Measurements from ENCODE around the gene FGD6.
"Not testable (repeated sequence)": the region's sequence is repeated elsewhere in the genome, so short reads cannot be mapped to it uniquely, and the experiment has no call there.

FGD6 gene

DNA sequence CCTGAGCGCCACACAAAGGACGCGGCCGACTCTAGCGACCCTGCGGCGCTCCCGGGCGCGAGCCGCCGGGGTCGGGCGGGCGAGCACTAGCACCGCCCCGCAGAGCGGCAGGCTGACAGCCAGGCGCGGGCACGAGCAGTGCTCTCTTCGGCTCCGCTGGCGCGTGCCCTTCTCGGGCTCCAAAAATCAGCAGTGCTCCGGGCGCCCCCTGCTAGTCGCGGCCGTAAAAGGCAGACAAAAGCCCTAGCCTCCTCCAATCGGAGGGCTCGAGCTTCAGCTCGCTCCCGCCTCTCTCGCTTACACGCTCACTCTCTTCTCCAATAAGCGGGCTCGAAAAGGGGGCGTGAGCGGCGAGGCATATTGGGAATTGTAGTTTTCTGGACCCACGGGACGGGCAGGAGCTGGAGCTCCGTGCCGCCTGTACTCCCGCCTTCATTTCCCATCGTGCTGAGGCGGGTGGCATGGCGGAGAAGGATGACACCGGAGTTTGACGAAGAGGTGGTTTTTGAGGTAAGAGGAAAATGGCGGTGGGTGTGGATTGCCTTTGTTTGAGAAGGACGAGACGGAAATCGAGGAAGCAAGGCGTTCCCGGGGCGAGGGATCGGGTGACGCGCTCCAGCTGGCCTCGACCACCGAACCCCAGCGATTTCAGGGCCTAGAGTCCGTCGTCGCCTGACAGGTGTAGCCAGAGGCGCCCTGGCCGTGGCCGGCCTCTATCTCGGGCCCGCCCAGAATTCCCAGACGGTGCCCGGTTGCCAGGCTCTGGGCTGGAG, at the start of gene FGD6, which contains the start of gene VEZT:
Gene FGD6, minus strand, starts transcription at position 91 of the 773 bp plus-strand sequence. CDS start 227 bp downstream, outside the sequence.
Gene VEZT, plus strand, starts transcription at position 431 of the 773 bp plus-strand sequence. Its CDS starts 44 bp downstream, at position 475.
- peak; percentile 94 for DNase-seq

- no peak for DNase-seq
These were observed 49.0 kb upstream of the FGD6 start for GRCh38 chr12:95266254-95266653.

DNA sequence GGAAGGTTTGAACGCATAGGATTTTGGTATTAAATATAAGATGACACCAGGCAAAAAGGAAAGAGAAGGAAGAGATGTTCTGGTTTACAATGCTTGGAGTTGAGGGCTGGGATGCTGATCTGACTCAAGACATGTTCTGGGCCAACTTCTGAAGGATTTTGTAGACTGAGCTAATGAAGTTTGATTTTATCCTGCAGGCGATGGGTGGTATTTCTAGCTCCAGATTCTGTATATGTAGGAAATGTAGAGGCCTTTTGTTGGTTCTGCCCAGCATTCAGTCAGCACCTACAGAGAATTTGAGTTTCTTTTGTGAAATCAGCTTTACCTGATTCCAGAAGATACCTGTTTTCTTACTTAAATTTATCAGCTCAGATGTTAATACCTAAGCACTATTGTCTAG, 48.5 kb upstream of the FGD6 start:
- DNase-seq = no peak

- DNase-seq = no peak
These were observed 45.5 kb upstream of the FGD6 start for GRCh38 chr12:95262808-95263207.

GRCh38 chr12:95261109-95261508, 43.8 kb upstream of the FGD6 start:
- DNase-seq = no peak

DNA sequence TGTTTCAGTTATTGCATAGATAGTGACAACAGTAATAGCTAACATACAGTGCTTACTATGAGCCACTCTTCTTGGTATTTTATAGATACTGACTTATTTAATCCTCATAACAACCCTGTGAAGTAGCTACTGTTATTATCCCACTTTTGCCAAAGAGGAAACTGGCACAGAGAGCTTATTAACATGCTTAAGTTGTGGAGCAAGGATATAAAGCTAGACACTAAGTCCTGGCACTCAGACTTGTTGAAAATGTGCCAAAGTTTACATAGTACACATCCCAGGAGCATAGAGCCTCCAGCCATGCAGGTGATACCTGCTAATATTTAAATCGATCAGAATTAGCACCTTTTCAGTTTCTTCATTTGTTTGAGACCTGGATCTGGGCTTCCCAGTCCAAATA, 42.1 kb upstream of the FGD6 start:
- DNase-seq = no peak

- no peak for DNase-seq
These were observed 41.5 kb upstream of the FGD6 start for GRCh38 chr12:95258803-95259202.

DNA sequence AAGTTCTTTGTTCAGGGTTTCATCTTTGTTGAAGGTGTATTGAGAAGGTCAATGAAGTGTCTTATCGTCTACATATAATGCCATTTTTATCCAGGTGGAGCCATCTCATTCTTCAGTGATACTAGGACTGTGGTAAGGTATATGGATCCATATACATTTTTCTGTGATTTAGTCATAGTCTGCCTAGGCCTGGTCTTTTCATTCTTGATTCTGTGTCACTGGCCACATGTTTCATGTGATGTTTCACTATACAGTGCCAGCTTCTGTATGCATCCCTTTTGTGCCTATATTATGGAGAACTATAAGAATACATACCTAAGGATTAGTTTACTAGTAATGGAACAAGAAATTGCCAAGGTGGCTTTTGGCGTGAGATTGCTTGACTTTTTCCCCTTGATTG, 40.9 kb upstream of the FGD6 start:
- DNase-seq = no peak

DNA sequence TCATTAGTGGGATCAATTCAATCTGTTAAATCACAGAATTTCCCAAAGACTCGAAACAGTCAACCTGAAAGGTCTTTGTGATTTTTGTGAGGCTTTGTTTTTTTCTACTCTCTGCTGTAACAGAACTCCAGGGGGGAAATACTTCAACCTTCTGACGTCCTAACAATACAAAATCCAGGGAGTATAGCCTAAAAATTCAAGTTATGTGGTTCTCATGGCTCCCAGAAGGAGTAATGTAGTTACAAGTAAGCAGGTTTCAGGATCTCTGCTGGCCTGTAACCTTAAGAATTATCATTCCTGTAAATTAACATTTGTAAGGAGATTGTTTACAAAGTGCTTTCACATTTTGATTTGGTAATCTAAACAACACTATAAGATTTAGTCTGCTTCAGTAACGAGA, 40.3 kb upstream of the FGD6 start:
- no peak for DNase-seq

DNA sequence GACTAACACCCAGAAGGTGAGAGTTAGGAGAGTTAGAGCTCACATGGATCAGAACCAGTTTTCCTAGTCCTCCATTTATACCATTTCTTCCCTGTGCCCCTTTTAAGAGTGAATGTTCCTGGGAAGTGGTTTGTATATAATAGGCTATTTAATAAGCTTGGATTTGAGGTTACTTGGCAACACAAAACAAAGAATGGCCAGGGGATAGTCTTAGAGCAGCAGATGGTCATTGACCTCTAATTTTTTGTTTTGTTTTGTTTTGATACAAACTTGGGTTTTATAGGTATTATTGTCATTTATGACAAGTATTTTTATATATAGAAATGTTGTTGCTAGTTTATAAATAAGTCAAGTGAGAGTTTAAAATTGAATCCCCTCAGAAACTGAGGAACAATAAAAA, 36.1 kb upstream of the FGD6 start:
- DNase-seq = no peak

DNA sequence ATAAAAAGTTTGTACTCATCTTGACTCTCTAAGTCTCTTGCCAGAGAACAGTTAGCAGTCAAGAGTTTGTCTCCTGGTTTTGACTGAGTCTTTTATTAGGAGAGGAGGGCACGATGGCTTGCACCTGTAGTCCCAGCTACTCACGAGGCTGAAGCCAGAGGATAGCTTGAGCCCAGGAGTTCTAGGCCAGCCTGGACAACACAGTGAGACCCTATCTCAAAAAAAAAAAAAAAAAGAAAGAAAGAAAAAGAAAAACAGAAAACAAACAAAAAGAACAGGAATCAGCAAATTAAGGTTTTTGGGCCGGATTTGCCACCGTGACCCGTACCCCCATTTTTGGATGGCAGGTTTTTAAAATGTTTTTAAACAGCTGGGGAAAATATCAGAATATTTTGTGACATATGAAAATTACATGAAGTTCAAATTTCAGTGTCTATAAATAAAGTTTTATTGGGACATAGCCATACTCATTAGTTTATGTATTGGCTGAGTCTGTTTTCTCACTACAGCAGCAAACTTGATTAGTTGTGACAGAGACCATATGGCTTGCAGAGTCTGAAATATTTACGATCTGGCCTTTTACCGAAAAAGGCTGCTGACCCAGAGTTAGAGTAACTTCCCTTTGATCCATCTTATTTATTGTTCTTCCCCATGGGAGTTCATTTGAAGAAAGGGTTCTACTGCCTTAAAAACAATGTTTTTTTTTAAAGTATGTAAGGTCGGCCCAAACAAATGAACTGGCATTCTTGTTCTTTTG, 31.5 kb upstream of the FGD6 start:
- no peak for DNase-seq

GRCh38 chr12:95248095-95248494, 30.8 kb upstream of the FGD6 start:
- DNase-seq = no peak

DNA sequence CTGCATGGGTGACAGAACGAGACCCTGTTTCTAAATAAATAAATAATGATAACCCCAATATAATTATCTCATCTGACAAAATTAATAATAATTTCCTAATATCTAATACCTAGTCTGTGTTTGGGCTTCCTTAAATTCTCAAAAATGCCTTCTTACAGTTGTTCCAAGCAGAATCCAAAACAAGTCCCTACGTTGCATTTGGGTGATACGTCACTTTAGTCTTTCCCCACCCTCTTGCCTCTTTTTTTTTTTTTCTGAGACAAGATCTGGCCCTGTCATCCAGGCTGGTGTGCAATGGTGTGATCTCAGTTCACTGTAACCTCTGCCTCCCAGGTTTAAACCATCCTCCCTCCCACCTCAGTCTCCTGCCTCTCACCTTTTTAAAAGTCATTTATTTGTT, 27.1 kb upstream of the FGD6 start:
- no peak for DNase-seq

- DNase-seq = no peak
These were observed 26.4 kb upstream of the FGD6 start for GRCh38 chr12:95243497-95244183.

DNA sequence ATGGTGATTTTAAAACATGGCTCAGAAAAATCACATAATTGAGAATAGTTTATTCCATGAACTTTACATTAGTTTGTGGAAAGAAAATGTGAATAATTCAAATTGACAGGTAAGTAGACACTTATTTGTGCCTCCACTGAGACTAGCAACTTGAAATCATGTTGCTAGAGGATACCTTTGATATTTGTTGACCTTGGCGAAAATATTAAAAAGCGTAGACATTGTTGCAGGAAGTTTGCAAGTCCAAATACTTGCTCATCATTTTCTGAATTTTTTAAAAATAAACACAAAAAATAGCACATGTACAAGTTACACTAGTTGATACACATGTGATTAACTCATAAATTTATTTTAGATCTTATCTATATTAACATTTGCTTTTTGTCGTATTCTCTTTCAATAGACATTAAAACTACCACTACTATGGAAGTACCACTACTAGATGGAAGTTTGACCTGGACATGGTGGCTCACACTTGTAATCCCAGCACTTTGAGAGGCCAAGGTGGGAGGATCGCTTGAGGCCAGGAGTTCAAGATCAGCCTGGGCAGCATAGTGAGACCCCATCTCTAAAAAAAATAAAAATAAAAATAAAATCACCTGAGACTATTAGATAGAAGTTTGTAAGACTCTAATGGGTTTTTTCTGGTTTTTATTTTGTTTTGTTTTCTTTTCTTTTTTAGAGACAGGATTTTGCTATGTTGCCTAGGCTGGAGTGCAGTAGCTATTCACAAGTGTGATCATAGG, 24.7 kb upstream of the FGD6 start:
- no peak for DNase-seq

DNA sequence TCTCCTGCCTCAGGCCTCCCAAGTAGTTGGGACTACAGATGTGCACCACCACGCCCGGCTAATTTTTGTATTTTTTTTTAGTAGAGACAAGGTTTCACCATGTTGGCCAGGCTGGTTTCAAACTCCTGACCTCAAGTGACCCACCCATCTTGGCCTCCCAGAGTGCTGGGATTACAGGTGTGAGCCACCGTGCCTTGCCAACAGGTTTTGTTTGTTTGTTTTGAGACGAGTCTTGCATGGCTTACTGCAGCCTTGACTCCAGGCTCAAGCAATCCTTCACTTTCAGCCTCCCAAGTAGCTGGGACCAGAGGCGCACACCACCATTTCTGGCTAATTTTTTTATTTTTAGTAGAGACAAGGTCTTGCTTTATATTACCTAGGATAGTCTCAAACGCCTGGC, 23.9 kb upstream of the FGD6 start:
- DNase-seq = not testable (repeated sequence)

GRCh38 chr12:95240556-95240955, 23.3 kb upstream of the FGD6 start:
- DNase-seq = no peak

- not testable (repeated sequence) for DNase-seq
These were observed 22.6 kb upstream of the FGD6 start for GRCh38 chr12:95239835-95240234.

DNA sequence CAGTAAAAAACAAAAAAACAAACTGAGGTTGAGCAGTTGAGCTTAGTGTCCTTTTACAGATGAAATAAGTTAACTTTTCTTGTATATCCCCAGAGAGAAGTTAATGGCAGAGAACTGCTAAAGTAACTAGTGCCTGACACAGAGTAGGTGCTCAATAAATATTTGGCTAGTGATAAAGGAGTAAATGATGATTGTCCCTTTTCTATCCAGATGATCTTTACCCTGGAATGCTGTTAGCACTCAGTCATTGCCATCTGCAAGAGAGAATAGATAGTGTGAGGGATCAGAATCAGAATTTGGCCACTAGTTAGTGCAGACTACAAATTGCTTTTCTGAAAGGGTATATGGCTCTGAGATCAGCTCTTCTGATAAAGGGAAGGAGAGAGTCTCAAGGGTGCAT, 21.9 kb upstream of the FGD6 start:
- DNase-seq = no peak

GRCh38 chr12:95238150-95238549, 20.9 kb upstream of the FGD6 start:
- DNase-seq = no peak

DNA sequence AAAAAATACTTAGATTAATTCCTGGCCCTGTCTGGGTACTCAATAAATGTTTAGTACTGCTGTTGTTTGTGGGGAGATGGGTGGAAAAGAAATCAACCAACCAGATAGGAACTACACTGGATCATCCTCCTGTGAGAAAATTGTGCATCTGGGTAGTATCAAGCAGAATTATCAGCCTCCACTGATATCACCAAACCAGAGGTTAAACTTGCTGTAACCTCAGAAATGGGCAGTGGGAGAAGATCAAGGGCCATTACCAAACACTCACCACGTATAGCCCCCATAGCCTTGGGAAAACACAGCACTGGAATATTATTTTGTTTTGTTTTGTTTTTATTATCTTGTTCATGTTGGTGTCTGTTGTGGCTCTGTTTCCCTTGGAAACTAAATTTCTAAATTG, 20.0 kb upstream of the FGD6 start:
- DNase-seq = no peak

DNA sequence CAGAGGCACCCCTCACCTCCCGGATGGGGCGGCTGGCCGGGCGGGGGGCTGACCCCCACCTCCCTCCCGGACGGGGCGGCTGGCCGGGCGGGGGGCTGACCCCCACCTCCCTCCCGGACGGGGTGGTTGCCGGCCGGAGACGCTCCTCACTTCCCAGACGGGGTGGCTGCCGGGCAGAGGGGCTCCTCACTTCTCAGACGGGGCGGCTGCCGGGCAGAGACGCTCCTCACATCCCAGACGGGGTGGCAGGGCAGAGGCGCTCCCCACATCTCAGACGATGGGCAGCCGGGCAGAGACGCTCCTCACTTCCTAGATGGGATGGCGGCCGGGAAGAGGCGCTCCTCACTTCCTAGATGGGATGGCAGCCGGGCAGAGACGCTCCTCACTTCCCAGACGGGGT, 18.4 kb upstream of the FGD6 start:
- DNase-seq = not testable (repeated sequence)

GRCh38 chr12:95234187-95234586, 16.9 kb upstream of the FGD6 start:
- DNase-seq = not testable (repeated sequence)
